HEK293 (cell line): ENCODE data around the gene BAD.

Experiments used
- CTCF ChIA-PET: fragments of 350-600 bp; formaldehyde crosslinking; extraction: SDS; loops from one replicate; lab custom pipeline; 2021; ENCODE audit warnings: antibody characterized with exemption; lab: Yijun Ruan, JAX
- POLR2A ChIA-PET: fragments of 300-600 bp; formaldehyde crosslinking; extraction: SDS; loops from one replicate; lab custom pipeline; 2020; ENCODE audit warnings: antibody characterized with exemption, inconsistent platforms; lab: Yijun Ruan, JAX
- H3K27ac ChIP-seq: fragments of 200-500 bp; sonication (Bioruptor generic); 2 replicates; pipeline ENCODE4 v1.5.1; 2014; ENCODE audit warnings: low read depth, low read length, control low read depth, inconsistent platforms; ENCODE audit errors: extremely low read depth
- H3K36me3 ChIP-seq, 2 experiments: fragments of 200-500 bp in 1 of 2; sonication (Bioruptor generic) in 1 of 2; 1 replicate in 1 of 2; 2 replicates in 1 of 2; pipeline ENCODE4 v1.5.1; 2014 to 2017; ENCODE audit warnings: inconsistent platforms in 2 of 2, low read length in 2 of 2; ENCODE audit not compliant: control insufficient read depth in 2 of 2, insufficient read depth in 1 of 2
- H3K4me1 ChIP-seq: fragments of 200-500 bp; sonication (Bioruptor generic); 2 replicates; pipeline ENCODE4 v1.5.1; 2014; ENCODE audit warnings: mild to moderate bottlenecking, low read length, inconsistent platforms; ENCODE audit not compliant: control insufficient read depth, insufficient read depth
- H3K4me3 ChIP-seq: 2 replicates; pipeline ENCODE4 v1.5.1; 2011; ENCODE audit warnings: low read depth, mild to moderate bottlenecking, control low read depth, low read length, moderate library complexity
- H3K9me3 ChIP-seq: fragments of 200-500 bp; sonication (Bioruptor generic); 2 replicates; pipeline ENCODE4 v1.5.1; 2014; ENCODE audit warnings: low read depth, low read length, inconsistent platforms; ENCODE audit not compliant: control insufficient read depth, insufficient read depth
- GLI4 ChIP-seq: fragments of 450-650 bp; formaldehyde crosslinking; IDR thresholded peaks from 2 replicates; pipeline ENCODE4 v1.5.1; 2016; ENCODE audit warnings: missing biosample characterization, missing genetic modification characterization
- HOXC10 ChIP-seq: sonication (generic); formaldehyde crosslinking; IDR thresholded peaks from 2 replicates; pipeline ENCODE4 v1.8.1; 2023; ENCODE audit warnings: mild to moderate bottlenecking, missing genetic modification reagents
- ZBTB20 ChIP-seq: fragments of 450-650 bp; formaldehyde crosslinking; IDR thresholded peaks from 2 replicates; pipeline ENCODE4 v1.5.1; 2016; ENCODE audit warnings: missing biosample characterization, missing genetic modification characterization
- ZFP41 ChIP-seq: fragments of 450-650 bp; formaldehyde crosslinking; IDR thresholded peaks from 2 replicates; pipeline ENCODE4 v1.5.1; 2016; ENCODE audit warnings: missing biosample characterization, missing genetic modification characterization, borderline replicate concordance
- ZIC2 ChIP-seq: fragments of 450-650 bp; formaldehyde crosslinking; IDR thresholded peaks from 2 replicates; pipeline ENCODE4 v1.5.1; 2016; ENCODE audit warnings: missing biosample characterization, missing genetic modification characterization
- ZNF112 ChIP-seq: fragments of 450-650 bp; formaldehyde crosslinking; IDR thresholded peaks from 2 replicates; pipeline ENCODE4 v1.5.0; 2017; ENCODE audit warnings: missing biosample characterization, missing genetic modification characterization
- ZNF121 ChIP-seq: fragments of 450-650 bp; formaldehyde crosslinking; IDR thresholded peaks from 2 replicates; pipeline ENCODE4 v1.5.1; 2016; ENCODE audit warnings: missing biosample characterization, missing genetic modification characterization
- ZNF302 ChIP-seq: fragments of 450-650 bp; formaldehyde crosslinking; IDR thresholded peaks from 2 replicates; pipeline ENCODE4 v1.5.1; 2016; ENCODE audit warnings: missing biosample characterization, missing genetic modification characterization, low read depth
- ZNF391 ChIP-seq: fragments of 450-650 bp; formaldehyde crosslinking; IDR thresholded peaks from 2 replicates; pipeline ENCODE4 v1.5.1; 2016; ENCODE audit warnings: low read depth, missing biosample characterization, missing genetic modification characterization, borderline replicate concordance
- ZNF449 ChIP-seq: fragments of 450-650 bp; formaldehyde crosslinking; IDR thresholded peaks from 2 replicates; pipeline ENCODE4 v1.5.1; 2017; ENCODE audit warnings: missing biosample characterization, mild to moderate bottlenecking, missing genetic modification characterization, moderate library complexity
- ZNF621 ChIP-seq: fragments of 450-650 bp; formaldehyde crosslinking; IDR thresholded peaks from 2 replicates; pipeline ENCODE4 v1.5.1; 2017; ENCODE audit warnings: missing biosample characterization, missing genetic modification characterization
- ZSCAN16 ChIP-seq: fragments of 450-650 bp; formaldehyde crosslinking; IDR thresholded peaks from 2 replicates; pipeline ENCODE4 v1.5.1; 2016; ENCODE audit warnings: missing biosample characterization, missing genetic modification characterization
- ZSCAN18 ChIP-seq: fragments of 450-650 bp; formaldehyde crosslinking; IDR thresholded peaks from 2 replicates; pipeline ENCODE4 v1.5.1; 2016; ENCODE audit warnings: missing biosample characterization, missing genetic modification characterization
- ZSCAN30 ChIP-seq: fragments of 450-650 bp; IDR thresholded peaks from 2 replicates; pipeline ENCODE4 v1.5.1; 2018; ENCODE audit warnings: missing biosample characterization, mild to moderate bottlenecking, missing genetic modification characterization, moderate library complexity
- TF ChIP-seq, protein P1 (sequence below): fragments of 450-650 bp; formaldehyde crosslinking; IDR thresholded peaks from 2 replicates; pipeline ENCODE4 v1.5.1; 2016; ENCODE audit warnings: missing biosample characterization, missing genetic modification characterization
- TF ChIP-seq, protein P2 (sequence below): fragments of 450-650 bp; formaldehyde crosslinking; IDR thresholded peaks from 2 replicates; pipeline ENCODE4 v1.5.1; 2016; ENCODE audit warnings: missing biosample characterization, missing genetic modification characterization

The BAD gene

DNA sequence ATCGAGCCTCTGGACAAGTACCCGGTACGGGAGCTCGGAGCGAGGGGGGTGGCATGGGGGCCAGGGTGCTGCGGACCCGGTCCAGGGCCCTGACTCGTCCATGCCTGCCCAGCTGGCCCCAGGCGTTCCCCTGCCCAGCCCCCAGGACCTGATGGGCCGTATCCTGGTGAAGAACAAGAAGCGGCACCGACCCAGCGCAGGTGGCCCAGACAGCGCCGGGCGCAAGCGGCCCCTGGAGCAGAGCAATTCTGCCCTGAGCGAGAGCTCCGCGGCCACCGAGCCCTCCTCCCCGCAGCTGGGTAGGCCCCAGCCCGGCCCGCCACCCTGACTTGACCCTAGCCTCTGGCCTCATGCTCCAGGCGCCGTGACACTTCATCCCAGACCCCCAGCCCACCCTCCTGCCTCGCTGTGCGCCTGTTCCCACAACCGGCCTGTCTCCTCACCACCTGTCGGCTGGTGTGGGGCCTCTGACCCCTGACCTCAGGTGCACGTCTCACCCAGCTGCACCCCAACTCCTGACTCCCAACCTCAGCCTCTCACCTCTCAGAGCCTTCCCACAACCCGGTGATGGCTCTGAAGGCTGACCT is 25.4 kb downstream of the BAD start:
- POLR2A ChIA-PET = interaction anchor here (0.8 to 1.6 kb wide), 3 partner anchors 9 to 16 kb away, joined by 3 to 4 read pairs (median 4); no protein-coding TSS in a partner anchor
- no peaks in the 10 kb centered on the region for H3K9me3 ChIP-seq

GRCh38 chr11:64258356-64258755 is 26.1 kb downstream of the BAD start:
- Histone ChIP-seq H3K27ac (no peak overlapping the region), H3K36me3 (peaks cover 0 to 78% of the 10 kb centered on the region in 2 experiments; a peak in 2 of 3 replicates), H3K9me3 (no peaks in the 10 kb centered on the region), H3K4me3 (no peak overlapping the region), H3K4me1 (no peaks in the 10 kb centered on the region)
- TF ChIP-seq GLI4 (tag by site-specific recombination) = no peak
- TF ChIP-seq ZNF391 (tag by site-specific recombination) = no peak
- TF ChIP-seq ZSCAN30 = no peak
- ChIA-PET POLR2A (interaction anchor here (0.8 to 1.6 kb wide), 4 partner anchors 9 to 15 kb away, joined by 3 to 7 read pairs (median 4); no protein-coding TSS in a partner anchor), CTCF (interaction anchor here (0.6 kb wide), 1 partner anchor 9 kb away, joined by 3 read pairs; no protein-coding TSS in a partner anchor)

More for the DNA sequence above, 25.4 kb downstream of the BAD start:
- TF ChIP-seq ZIC2 = no peak
- no peak for TF ChIP-seq ZFP41
- TF ChIP-seq, protein P1, sequence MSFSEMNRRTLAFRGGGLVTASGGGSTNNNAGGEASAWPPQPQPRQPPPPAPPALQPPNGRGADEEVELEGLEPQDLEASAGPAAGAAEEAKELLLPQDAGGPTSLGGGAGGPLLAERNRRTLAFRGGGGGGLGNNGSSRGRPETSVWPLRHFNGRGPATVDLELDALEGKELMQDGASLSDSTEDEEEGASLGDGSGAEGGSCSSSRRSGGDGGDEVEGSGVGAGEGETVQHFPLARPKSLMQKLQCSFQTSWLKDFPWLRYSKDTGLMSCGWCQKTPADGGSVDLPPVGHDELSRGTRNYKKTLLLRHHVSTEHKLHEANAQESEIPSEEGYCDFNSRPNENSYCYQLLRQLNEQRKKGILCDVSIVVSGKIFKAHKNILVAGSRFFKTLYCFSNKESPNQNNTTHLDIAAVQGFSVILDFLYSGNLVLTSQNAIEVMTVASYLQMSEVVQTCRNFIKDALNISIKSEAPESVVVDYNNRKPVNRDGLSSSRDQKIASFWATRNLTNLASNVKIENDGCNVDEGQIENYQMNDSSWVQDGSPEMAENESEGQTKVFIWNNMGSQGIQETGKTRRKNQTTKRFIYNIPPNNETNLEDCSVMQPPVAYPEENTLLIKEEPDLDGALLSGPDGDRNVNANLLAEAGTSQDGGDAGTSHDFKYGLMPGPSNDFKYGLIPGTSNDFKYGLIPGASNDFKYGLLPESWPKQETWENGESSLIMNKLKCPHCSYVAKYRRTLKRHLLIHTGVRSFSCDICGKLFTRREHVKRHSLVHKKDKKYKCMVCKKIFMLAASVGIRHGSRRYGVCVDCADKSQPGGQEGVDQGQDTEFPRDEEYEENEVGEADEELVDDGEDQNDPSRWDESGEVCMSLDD (tag by site-specific recombination) = no peak
- no peak for TF ChIP-seq ZNF302 (tag by site-specific recombination)
- TF ChIP-seq, protein P2, sequence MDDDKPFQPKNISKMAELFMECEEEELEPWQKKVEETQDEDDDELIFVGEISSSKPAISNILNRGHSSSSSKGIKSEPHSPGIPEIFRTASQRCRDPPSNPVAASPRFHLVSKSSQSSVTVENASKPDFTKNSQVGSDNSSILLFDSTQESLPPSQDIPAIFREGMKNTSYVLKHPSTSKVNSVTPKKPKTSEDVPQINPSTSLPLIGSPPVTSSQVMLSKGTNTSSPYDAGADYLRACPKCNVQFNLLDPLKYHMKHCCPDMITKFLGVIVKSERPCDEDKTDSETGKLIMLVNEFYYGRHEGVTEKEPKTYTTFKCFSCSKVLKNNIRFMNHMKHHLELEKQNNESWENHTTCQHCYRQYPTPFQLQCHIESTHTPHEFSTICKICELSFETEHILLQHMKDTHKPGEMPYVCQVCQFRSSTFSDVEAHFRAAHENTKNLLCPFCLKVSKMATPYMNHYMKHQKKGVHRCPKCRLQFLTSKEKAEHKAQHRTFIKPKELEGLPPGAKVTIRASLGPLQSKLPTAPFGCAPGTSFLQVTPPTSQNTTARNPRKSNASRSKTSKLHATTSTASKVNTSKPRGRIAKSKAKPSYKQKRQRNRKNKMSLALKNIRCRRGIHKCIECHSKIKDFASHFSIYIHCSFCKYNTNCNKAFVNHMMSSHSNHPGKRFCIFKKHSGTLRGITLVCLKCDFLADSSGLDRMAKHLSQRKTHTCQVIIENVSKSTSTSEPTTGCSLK (tag by site-specific recombination) = no peak
- TF ChIP-seq HOXC10 (CRISPR knock-in tag) = no peak
- TF ChIP-seq ZNF121 (tag by site-specific recombination) = no peak
- no peak for TF ChIP-seq ZNF621
- no peak for TF ChIP-seq ZNF112 (tag by site-specific recombination)
- no peak for TF ChIP-seq ZBTB20 (tag by site-specific recombination)
- TF ChIP-seq ZSCAN18 = no peak
- Histone ChIP-seq H3K27ac (no peak overlapping the region), H3K4me3 (no peak overlapping the region), H3K4me1 (no peaks in the 10 kb centered on the region; the same call in 1 of the 2 replicates), H3K36me3 (peaks cover 0 to 83% of the 10 kb centered on the region in 2 experiments; a peak in 2 of 3 replicates)
- CTCF ChIA-PET = interaction anchor here (0.7 kb wide), 1 partner anchor 1351 kb away, joined by 5 read pairs; no protein-coding TSS in a partner anchor

GRCh38 chr11:64256300-64256699 is 28.2 kb downstream of the BAD start:
- CTCF ChIA-PET = interaction anchor here (0.6 to 0.8 kb wide), 3 partner anchors 12 to 87 kb away, joined by 3 to 5 read pairs (median 3); no protein-coding TSS in a partner anchor
- peak; percentile 83 for TF ChIP-seq ZNF449 (tag by site-specific recombination)
- no peak for TF ChIP-seq ZSCAN16 (tag by site-specific recombination)
- no peak overlapping the region for H3K4me3 ChIP-seq
- no peaks in the 10 kb centered on the region for H3K9me3 ChIP-seq
- POLR2A ChIA-PET = interaction anchor here (0.9 to 1.6 kb wide), 4 partner anchors 12 to 15 kb away, joined by 3 to 6 read pairs (median 4); no protein-coding TSS in a partner anchor
- H3K4me1 ChIP-seq = peaks cover 5% of the 10 kb centered on the region
- H3K36me3 ChIP-seq = peaks cover 0 to 57% of the 10 kb centered on the region in 2 experiments; a peak in 2 of 3 replicates
- no peak overlapping the region for H3K27ac ChIP-seq
